ENCODE measurements around the gene GGT6.

DNA sequence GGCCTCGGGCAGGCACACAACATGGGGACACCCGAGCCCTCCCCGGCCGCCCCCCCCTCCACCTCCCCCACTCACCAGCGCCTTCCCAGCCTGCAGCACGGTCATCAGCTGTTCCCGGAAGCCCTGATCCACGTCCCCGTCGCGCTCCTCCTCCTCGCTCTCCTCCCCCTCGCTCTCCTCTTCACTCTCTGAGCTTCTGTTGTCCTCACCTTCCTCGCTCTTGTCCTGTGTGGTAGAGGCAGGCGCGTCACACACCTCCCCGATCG is 15.5 kb downstream of the GGT6 start:
- TF ChIP-seq POU6F1 (CRISPR knock-in tag; IDR thresholded peaks at IDR 0.05; ENCODE audit: borderline replicate concordance, low read depth) (no peak), TSHZ2 (CRISPR knock-in tag; IDR thresholded peaks at IDR 0.05) (no peak), CSRNP3 (CRISPR knock-in tag; IDR thresholded peaks at IDR 0.05) (no peak), ZFP3 (CRISPR knock-in tag; IDR thresholded peaks at IDR 0.05) (no peak), TCF4 (CRISPR knock-in tag; IDR thresholded peaks at IDR 0.05; ENCODE audit: borderline replicate concordance) (no peak), PATZ1 (CRISPR knock-in tag; IDR thresholded peaks at IDR 0.05; ENCODE audit: borderline replicate concordance) (no peak), ARNTL (CRISPR knock-in tag; IDR thresholded peaks at IDR 0.05; ENCODE audit: borderline replicate concordance, low read depth) (no peak), BACH2 (CRISPR knock-in tag; IDR thresholded peaks at IDR 0.05; ENCODE audit: borderline replicate concordance) (no peak), OSR1 (CRISPR knock-in tag; IDR thresholded peaks at IDR 0.05) (no peak), ZFP30 (CRISPR knock-in tag; IDR thresholded peaks at IDR 0.05) (no peak), ESRRG (CRISPR knock-in tag; IDR thresholded peaks at IDR 0.05) (no peak)

Measured in SK-N-SH treated with all-trans-retinoic acid at 6 μM for 48 hours (cell line).